GM19455 (cell line): ENCODE data around the gene SLC22A3.

ENCODE experiments used
- ATAC-seq: cut with Tn5 transposase; IDR thresholded peaks from one replicate; pipeline ENCODE4 v1.9.1; 2021; ENCODE audit not compliant: unreplicated experiment

SLC22A3 gene

DNA sequence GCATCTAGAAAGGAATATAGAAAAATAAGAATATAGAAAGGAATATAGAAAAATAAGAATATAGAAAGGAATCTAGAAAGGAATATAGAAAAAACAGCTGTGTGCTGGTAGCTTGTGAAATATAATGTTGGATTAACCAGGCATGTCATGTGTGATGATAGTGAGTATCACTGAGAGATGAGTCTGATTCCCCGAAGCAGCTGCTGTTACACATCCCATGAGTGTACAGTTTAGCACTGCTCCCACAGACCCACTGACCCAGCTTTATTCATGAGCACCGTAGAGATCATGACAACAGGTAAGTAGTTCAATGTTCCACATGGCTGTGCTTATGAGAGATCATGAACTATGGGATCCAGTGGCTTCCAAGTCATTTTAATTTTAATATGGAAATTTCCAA, 64.8 kb downstream of the SLC22A3 start:
- no peak for ATAC-seq

DNA sequence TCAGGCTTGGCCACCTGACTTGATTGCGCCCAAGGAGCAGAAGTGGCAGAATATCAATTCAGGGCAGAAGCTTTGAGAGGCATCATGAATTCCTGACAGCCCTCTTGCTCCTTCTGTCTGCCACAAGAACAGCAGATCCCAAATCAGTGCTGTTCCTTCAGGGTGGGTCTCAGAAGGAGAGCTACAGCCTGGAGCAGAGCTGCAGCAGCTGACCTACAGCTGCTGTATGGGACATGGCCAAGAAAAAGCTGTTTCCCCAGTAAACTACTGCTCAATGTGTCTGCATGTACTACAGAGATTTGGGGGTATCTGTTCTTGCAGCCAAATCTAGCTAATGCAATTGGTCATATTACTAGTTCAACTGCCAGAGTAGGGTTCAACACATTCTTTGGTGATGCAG, 69.0 kb downstream of the SLC22A3 start:
- no peak for ATAC-seq

DNA sequence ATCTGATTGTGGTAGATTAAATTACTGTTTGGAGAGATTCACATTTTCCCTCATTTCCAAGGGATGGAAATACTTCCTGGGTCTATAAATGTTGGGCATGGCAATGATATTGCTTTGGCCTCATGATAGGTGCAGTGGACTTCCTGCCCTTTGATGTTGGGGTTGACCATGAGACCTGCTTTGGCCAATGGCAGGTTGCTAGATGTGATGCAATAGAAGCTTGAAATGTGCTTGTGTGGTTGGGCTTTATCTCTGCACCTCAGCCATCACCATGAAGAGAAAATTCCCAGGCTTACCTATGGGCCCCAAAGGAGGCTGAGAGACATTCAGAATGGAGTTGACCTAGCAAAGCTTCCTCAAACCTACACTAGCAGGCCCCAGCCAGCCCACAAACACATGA, 69.4 kb downstream of the SLC22A3 start:
- ATAC-seq: no peak

DNA sequence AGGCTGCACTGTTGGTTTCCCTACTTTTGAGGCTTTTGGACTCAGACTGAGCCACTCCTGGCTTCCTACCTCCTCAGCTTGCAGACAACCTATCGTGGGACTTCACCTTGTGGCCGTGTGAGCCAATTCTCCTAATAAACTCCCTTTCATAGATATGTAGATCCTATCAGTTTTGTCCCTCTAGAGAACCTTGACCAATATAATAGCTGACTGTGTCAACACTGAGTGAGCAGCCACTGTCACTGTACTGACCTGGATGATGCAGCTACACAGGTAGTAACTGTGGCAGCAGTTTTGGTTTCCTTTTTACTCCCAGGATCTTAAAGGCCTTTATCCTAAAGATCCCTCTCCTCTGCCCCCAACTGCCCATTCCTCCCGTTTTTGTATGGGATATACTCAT, 70.2 kb downstream of the SLC22A3 start:
- no peak for ATAC-seq

DNA sequence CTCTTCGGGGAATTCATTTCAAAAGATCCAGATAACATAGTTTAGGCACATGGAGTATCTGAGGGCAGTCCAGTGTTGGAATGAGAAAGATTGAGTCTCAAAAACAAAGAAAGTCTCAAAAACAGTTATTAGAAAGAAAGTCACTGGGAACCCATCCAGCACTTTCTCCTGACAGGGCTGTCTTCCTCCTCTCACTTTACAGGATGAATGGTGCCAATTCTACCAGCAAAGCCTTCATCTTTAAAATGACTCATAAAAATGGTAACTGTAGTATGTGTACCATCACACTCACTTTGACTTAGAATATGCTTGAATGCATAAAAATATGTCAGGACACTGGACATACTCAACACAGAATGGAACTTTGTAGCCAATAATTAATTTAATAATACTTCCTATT, 71.3 kb downstream of the SLC22A3 start:
- no peak for ATAC-seq

DNA sequence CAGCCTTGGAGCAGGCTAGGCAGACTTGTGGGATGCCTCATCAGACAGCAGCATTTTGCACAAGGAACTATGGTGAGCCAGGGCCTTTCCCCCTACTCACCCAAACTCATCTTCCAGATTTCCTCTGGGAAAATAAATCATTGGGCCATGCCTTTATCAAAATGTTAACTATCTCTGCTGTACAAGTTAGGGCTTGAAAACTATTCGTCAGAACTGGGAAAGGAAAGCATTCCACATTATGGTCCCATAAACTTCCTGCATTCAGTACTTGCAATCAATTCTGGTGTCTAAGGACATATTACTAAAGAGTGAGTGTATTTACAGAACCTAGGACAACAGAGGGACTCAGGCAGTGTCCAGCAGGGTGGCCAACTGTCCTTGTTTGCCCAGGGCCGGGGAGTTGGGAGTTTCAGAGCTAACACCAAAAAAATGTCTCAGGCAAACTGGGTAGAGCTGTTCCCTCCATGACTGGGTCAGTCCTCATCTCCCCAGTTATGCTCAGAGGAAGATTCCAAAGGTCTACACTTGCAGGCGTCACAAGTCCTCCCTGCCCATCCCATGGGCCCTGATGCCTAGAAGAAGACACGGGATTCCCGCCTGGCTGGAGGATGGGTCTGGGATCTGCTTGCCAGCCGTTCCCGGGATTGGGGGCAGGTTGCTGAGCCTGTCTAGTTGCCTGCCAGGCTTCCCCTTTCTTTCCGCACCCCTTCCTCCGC, 72.2 kb downstream of the SLC22A3 start:
- ATAC-seq: no peak

DNA sequence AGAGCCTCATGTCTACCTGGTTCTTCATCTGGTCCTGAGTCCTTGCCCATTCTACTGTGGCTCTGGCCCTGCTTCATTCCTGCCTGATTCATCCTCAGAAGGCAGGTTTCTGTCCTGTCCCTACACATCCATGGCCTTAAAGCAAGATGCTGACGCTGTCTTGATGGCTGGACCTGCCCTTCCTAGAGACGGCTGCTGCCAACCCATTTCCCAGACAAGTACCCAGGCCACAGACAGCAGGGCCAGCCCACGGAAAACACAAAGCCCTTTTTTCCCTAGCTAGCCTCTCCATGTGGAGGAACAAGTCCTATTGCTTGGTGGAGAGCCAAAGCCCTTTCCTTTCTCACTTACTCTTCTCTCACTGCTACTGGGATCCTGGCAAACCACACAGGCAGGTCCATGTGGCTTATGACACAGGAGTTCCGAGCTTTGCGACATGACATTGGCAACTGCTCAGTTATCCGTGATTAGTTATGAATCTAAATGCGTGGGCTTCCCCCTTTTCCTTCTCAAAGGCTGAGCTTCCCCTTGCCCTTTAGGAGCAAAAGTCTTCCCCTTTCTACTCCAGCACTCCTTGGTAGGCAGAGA, 72.9 kb downstream of the SLC22A3 start:
- no peak for ATAC-seq

DNA sequence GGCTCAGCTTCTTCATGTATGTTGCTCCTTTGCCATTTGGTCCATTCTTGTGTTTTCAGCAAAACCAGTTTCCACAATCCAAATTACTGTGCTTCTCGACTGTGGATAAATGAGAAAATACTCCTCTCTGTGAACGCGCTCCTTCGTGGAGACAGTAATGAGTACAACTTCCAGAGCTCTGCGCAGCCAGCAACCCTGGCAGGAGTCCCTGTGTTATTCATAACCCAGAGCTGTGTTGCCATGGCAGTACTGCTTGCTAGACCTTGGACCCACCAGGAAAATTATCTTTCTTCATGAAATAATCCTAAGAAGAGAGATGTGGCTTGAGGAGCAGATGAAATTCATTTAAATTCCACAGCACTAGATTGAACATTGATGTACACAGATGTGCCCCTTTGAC, 73.7 kb downstream of the SLC22A3 start:
- no peak for ATAC-seq

DNA sequence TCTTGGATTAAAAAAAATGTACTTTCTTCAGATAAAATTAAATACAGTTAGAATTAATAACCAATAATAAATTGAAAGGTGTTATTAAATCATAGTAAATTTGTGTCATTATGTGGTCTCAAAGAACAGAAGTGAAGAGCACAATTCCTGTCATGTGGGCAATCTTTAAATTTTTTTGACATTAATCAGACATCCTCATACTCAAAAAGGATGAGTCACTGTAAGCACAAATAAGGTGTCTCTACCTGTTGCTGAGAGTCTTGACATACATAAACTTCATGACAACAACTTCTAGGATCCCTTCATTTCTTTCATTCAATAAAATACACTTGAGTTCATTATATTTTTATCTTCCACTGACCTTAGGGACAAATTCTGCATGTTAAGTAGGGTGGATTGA, 76.1 kb downstream of the SLC22A3 start:
- ATAC-seq: no peak

DNA sequence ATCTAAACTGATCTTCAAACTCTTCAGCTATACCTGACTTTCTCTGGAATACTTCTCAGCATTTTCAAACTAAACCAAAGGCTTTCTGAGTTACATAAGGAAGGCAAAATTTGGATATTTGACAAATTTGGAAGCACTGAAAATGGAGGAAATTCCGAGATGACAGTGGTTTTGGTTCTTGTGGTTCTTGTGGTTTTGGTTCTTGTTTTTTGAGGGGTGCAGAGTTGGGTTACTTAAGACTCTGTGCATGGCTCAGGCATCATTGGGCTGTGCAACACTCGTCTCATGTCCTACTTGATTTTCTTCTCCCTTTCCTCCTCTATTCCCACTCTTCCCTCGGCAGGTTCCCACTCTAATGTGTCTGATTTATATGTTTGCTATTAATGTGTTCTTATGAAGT, 78.0 kb downstream of the SLC22A3 start:
- ATAC-seq: no peak

DNA sequence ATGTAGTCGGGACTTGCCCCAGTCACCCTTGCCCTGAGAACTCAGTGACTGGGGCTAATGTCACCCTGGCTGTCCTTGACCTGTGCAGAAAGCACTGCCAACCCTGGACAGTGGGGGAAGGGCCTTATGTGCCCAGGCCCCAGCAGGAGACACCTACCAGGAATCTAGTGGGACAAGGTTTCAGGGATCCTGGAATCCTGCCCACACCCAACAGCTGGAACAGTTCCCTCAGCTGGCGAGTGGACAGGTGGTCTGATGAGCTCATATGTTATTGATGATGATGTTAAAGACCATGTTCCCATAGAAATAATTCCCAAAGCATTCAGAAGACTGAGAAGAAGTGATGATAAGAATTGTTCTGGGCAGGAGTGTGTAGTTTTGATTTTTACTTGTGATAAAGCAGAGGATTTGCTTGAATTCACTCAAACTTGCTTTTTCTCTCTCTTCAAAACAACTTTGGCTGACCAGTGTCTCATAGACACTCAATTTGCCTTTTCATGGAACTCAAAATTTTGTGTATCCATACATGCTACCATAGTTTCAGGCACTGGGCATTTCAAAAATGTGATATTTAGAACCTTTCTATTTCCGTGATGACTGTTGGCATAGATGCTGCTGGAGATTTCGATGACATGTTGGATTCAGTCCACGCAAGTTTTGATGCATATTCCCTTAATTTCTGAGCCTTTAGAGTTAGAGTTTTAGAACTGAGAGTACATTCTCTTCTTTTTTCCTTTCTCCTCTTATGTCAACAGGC, 79.3 kb downstream of the SLC22A3 start:
- no peak for ATAC-seq

DNA sequence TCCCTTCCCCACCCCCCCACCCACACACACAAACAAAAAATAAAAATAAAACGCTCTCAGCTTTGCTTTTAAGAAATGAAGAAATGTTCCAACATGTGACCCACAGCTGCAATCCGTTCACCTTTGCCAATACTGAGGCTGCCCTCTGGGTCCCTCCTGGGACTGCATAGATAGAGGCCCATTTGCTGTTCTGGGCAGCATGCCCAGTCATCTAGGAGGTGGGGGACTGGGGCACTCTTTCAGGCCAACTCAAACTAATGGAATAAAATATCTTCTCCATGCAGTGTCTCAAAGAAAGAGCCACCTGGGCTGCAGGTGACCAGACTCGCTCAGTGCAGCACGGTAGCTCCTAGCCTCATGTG, 79.9 kb downstream of the SLC22A3 start:
- no peak for ATAC-seq

DNA sequence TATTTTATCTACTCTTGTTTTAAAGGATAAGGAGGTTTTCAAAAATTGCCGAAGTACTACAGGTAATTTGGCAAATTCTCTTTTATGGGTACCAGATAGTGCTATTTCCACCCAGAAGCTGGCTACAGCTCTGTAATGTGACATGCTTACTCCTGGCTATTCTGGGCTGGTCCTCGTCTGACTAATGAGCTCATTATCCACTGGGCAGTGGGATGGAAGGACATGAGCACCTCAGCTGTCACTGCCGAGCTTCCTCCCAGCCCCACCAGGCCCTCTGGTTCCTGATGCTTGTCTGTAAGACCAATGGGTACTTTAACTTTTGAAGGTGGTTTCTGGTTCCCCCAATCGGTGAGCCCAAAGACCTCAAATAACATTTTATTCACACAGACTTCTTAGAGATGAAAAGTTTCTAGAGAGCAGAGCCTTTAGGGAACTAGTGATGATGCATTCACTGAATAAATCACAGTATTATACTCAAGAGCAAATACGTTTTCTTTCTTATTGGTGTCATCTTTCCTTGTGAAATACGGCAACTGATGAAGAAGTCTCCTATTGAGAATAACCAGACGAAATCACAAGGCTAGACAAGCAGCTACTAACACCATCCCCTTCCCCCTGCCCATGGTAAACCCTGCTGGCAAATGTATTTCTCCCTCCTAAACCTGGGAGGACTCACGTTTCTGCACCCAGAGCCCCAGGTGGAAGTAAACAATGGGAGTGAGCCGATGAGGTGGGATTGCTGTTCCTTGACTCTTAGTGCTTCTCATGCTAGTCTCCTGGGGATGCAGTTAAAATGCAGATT, 80.8 kb downstream of the SLC22A3 start:
- no peak for ATAC-seq

DNA sequence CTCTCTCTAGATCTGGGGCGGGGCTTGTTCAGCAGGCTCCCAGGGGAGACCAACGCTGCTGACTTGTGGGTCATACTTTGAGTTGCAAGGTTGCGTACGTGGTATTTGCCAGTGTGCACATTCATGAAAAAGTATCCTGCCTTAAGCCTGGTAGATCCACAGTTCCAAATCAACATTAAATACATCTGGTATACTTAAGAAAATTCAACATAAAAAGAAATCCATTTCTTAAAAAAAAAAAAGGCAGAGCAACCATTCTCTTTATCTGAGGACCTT, 81.4 kb downstream of the SLC22A3 start:
- no peak for ATAC-seq

DNA sequence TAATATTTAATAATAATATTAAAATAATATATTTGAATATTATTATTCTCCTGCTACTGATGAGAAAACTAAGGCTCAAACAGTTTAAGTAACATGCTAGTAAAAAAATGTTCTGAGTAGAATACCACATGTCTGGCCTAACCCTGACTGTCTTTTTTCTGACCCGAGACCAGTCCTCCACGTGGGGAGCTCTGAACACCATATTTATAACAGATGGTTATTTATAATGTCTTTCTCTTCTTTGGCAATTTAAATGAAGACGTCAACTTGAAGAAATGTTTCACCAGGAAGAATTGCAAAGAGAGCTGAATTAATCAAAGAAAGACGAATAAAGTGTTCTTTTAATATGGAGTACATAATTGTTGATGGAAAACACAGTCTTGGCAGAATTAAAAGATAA, 82.0 kb downstream of the SLC22A3 start:
- no peak for ATAC-seq

DNA sequence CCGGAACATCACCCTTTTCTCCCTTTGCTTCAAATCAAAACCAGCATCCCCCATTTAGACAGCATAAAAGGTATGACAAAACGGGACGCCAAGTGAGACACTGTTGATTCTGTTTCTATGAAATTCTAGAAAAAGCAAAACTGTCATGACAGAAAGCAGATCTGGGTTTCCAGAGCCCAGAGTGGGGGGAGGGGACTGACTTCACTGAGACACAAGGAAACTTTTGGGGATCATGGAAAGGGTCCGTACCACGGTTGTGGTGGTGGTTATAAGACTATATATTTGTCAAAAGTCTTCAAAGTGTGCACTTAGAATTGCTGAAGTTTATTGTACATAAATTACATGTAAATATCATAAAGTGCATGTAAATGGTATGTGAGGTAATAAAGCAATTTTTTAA, 82.6 kb downstream of the SLC22A3 start:
- no peak for ATAC-seq

DNA sequence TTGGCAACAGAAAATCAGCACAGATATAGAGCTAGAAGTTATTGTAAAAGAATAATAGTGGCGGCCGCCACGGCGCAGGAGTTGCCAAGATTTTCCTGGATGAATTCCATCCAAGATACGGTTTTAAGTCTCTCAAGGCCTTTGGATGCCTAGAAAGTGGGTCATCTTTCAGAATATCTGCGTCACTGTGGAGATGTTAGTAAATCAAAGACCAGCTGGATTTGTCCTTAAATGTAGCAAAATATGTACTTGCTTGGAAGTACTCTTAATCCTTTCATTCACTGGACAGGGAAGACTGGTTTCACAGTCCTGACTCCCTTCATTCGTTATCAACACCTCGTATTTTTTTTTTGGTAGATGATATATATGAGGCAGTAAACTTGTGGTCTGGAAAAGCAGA, 83.0 kb downstream of the SLC22A3 start:
- no peak for ATAC-seq

DNA sequence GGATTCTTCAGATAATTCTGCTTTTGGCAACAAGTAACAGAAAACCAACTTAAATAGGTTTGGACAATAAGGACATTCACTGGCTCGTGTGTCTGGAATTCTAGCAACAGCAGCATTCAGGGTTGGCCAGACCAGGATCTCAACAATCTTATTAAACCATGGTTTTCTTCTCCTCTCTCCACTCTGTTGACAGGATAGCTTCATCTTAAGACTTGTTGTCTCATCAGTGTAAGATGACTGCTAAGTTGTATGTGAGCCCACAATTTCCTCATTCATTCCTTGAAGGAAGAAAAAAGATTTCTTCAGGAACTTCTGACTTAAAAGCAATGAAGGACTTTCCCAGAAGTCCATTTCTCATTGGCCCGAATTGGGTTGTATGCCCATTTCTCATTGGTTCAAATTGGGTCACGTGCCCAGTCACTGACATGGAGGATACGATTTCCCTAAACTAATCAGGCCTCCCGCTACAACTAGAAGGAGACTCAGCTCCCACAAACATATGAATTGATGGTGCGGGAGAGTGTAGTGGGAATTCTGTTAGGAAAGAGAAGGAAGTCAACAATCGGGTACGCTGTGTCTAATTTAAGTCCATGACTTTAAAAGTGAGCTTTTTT, 83.7 kb downstream of the SLC22A3 start:
- no peak for ATAC-seq

DNA sequence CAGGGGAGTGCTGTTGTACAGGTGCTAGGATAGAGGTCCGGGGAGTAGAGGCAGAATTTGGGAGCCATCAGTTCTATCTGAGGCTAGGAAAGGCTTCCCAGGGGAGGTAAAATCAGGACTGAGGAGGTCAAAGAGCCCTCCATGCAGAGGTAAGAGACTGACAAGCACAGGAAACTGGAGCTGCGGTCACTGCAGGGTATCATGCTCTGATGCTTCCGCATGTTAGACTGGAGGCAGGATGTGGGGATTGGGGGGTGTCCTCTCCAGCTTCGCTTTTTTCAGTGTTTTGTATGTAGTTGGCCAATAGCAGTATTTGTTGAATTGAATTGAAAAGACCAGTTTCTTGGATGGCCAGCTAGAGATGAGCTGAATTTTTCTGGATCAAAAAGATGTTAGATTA, 87.8 kb downstream of the SLC22A3 start:
- no peak for ATAC-seq

DNA sequence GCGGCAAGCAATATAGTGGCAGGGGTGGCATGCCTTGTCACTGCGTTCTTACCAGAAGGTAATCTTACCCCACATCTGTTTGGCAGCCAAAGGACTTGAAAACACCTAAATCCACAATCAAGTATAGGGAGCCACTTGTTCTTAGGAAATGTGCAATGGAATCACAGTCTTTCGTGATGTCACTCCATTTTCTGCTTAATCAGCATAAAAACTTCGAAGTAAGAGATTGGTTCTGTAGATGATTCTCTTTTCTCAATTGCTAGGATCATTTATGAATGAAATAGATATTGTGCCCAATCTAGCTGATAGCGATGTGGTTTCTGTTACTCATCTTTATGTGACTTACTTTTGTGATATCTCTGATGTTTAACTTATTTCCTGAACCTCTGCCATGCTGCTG, 89.0 kb downstream of the SLC22A3 start:
- ATAC-seq: no peak

DNA sequence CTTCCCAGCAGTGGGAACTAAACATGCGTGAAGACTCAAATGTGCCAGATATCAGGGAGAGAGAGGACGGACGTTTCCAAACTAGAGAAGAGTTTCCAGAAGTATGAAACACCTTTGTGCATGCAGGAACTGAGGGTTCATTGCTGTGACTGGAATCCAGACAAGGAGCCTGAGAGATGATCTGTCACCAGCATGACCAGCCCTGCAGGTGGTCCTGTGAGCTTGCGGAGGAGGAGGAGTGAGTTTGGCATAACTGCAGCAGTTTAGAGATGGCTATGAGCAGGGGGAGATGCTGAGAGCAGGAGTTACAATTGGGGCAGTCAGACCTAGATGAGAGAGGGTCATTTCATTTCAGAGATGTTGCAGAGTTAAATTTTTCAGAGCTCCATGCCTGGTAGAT, 89.6 kb downstream of the SLC22A3 start:
- ATAC-seq: no peak

DNA sequence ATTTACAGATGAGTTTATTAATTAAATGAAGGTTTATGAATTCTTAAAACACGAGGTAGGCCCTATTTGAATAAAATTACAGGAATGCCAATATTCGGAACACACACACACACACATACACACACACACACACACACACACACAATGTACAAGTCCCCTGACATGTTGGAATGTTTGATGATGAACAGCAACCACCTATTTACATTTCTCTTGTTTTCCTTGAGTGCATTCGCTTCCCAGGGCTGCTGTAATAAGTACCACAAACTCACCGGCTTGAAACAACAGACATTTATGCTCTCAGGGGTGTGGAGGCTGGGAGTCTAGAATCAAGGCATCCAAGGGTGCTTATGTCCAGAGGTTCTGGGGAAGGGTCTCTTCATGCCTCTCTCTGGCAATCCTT, 90.3 kb downstream of the SLC22A3 start:
- no peak for ATAC-seq
